Nephron (organoid): Measurements from ENCODE around the gene DNAJC15.

Experiments
- H3K27ac Mint-ChIP-seq, 3 experiments: 2 replicates each; pipeline ENCODE4 v1.8.0; 2020; ENCODE audit warnings: mixed read lengths in 3 of 3, mild to moderate bottlenecking in 2 of 3, moderate library complexity in 1 of 3
- H3K27me3 Mint-ChIP-seq: 2 replicates; pipeline ENCODE4 v1.8.0; 2021; ENCODE audit warnings: low read depth, mild to moderate bottlenecking, moderate library complexity, mixed read lengths
- H3K36me3 Mint-ChIP-seq: 2 replicates; pipeline ENCODE4 v1.8.0; 2020; ENCODE audit warnings: low read depth, mixed read lengths
- H3K4me1 Mint-ChIP-seq: 2 replicates; pipeline ENCODE4 v1.8.0; 2020; ENCODE audit warnings: mixed read lengths
- H3K4me3 Mint-ChIP-seq, 3 experiments: 2 replicates each; pipeline ENCODE4 v1.8.0; 2020; ENCODE audit warnings: mild to moderate bottlenecking in 3 of 3, mixed read lengths in 3 of 3, moderate library complexity in 2 of 3
- H3K9me3 Mint-ChIP-seq: 2 replicates; pipeline ENCODE4 v1.8.0; 2020; ENCODE audit warnings: mixed read lengths
- TF ChIP-seq, protein P1 (sequence below), 3 experiments: fragments of 200-600 bp; sonication (generic); IDR thresholded peaks; one replicate each; pipeline ENCODE4 v1.5.0; 2021; ENCODE audit warnings: antibody characterized with exemption in 3 of 3; ENCODE audit not compliant: unreplicated experiment in 3 of 3

Gene DNAJC15

DNA sequence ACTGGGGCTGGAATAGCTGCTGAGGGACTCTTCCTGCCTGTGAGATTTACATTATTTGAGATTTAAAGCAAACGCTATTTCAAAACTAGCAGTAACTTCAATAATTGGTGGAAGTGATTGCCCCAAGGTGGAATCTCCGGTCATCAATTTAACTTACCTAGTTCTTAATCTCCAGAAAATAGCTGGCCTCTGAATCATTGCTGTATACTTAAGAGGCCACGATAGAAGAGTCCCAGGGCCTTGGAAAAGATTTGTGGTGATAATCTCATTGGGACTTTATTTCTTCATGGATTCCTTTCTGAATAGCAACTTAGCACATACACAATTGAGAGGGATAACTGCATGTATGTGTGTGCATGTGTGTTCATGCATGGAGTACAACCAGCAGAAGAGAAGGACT lies 120.2 kb downstream of the DNAJC15 start:
- Mint-ChIP-seq H3K9me3 (no peaks in the 10 kb centered on the region), H3K4me1 (peaks cover 32% of the 10 kb centered on the region), H3K36me3 (no peaks in the 10 kb centered on the region), H3K27me3 (peaks cover 27% of the 10 kb centered on the region), H3K27ac (no peak overlapping the region), H3K4me3 (no peak overlapping the region)
- TF ChIP-seq, protein P1, sequence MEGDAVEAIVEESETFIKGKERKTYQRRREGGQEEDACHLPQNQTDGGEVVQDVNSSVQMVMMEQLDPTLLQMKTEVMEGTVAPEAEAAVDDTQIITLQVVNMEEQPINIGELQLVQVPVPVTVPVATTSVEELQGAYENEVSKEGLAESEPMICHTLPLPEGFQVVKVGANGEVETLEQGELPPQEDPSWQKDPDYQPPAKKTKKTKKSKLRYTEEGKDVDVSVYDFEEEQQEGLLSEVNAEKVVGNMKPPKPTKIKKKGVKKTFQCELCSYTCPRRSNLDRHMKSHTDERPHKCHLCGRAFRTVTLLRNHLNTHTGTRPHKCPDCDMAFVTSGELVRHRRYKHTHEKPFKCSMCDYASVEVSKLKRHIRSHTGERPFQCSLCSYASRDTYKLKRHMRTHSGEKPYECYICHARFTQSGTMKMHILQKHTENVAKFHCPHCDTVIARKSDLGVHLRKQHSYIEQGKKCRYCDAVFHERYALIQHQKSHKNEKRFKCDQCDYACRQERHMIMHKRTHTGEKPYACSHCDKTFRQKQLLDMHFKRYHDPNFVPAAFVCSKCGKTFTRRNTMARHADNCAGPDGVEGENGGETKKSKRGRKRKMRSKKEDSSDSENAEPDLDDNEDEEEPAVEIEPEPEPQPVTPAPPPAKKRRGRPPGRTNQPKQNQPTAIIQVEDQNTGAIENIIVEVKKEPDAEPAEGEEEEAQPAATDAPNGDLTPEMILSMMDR (IDR thresholded peaks at IDR 0.05; ENCODE audit: unreplicated experiment in 3 of 3) = no peak

DNA sequence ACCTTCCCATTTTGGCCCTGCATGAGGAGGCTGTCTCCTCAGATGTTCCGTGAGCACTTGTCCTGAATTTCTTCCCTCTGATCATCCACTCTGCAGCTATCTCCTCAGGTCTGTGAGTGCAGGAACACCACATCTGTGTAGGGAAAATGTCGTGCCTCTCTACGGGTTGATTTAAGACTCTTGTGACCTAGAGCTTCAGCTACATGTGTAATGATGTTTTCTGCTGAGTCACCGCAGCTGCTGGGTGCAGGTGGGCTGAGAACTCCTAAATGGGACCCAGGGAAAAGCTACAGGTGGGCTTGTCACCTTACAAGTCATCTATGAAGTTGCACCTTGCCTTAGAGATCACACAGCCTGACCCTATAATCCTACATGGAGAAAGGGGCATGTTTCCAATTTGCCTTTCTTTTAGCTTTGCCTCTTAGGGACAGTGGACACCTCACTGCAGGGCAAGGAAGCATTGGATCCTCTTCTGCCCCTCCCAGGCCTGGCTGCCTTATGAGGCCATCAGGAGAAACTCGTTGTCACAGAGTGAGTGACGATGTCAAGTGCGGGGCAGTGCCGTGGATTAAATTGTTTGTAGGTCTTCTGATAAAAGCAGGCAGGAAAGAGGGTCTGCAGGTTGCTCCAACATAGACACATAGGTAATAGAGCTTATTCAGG lies 122.3 kb downstream of the DNAJC15 start:
- H3K4me3 Mint-ChIP-seq = no peak overlapping the region
- H3K36me3 Mint-ChIP-seq = no peaks in the 10 kb centered on the region
- peaks cover 27% of the 10 kb centered on the region for H3K27me3 Mint-ChIP-seq
- H3K27ac Mint-ChIP-seq = no peak overlapping the region
- no peaks in the 10 kb centered on the region for H3K9me3 Mint-ChIP-seq
- H3K4me1 Mint-ChIP-seq = peaks cover 16% of the 10 kb centered on the region
- TF ChIP-seq, protein P1 (IDR thresholded peaks at IDR 0.05; ENCODE audit: unreplicated experiment in 3 of 3) = no peak

DNA sequence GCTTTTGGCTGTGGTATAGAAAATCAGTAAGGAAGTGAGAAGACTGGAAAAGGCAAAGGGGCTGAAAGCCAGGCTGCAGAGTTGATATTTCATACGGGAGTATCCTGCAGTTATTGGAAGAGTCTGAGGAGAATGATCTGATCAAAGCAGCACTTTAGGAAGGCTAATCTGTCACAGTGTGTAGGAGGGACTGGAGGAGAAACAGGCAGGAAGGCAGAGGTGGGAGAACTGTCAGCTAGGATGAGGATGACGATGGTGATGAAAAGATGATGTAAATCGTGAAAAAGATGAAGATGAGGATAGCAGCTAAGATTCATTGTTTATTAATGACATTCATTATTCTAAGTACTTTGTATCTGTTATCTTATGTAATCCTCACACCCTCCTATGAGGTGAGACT lies 123.0 kb downstream of the DNAJC15 start:
- TF ChIP-seq, protein P1 (IDR thresholded peaks at IDR 0.05; ENCODE audit: unreplicated experiment in 3 of 3) = no peak
- H3K36me3 Mint-ChIP-seq = no peaks in the 10 kb centered on the region
- H3K9me3 Mint-ChIP-seq = no peaks in the 10 kb centered on the region
- H3K4me1 Mint-ChIP-seq = peaks cover 16% of the 10 kb centered on the region
- H3K27ac Mint-ChIP-seq = no peak overlapping the region
- peaks cover 27% of the 10 kb centered on the region for H3K27me3 Mint-ChIP-seq
- H3K4me3 Mint-ChIP-seq = no peak overlapping the region

DNA sequence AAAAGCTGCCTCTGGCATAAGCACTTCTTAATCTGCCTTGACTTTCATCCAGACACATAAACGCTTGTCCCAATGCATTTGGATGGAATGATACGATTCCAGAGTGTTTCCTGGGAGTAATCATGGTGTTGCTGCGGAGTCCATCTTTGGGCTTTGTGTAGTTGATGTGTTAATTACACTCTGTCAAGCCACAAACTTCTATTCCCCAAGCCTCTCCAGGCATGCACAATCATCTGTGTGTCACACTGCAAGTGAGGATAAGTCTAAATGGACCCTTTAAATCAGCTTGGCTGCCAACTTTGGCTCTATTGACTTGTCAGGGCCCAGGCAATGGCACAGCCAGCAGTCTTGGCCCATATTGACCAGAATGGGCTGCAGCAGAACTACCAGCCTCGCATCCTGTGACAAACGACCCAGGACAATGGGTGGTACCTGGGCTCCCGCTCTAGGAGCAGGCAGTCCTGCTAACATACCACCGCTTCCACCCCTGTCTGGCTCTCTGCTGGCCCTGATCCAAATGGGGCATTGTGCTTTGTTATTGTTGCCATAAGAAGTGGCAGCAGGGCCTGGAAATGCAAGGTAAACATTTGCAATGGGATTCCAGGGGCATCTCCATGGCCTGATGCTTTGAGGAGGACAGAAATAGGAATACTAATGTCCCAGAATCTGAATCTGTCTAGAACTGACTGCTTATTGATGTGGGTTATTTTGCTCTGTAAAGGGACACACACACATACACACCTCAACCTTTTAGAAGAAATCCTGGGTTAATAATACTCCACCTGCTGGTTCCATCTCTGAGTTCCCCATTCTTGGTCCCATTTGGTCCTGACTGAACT lies 127.2 kb downstream of the DNAJC15 start:
- peaks cover 9% of the 10 kb centered on the region for H3K4me1 Mint-ChIP-seq
- TF ChIP-seq, protein P1 (IDR thresholded peaks at IDR 0.05; ENCODE audit: unreplicated experiment in 3 of 3) = no peak
- no peaks in the 10 kb centered on the region for H3K9me3 Mint-ChIP-seq
- H3K36me3 Mint-ChIP-seq = no peaks in the 10 kb centered on the region
- H3K27ac Mint-ChIP-seq = no peak overlapping the region
- no peak overlapping the region for H3K4me3 Mint-ChIP-seq
- H3K27me3 Mint-ChIP-seq = peaks cover 16% of the 10 kb centered on the region

DNA sequence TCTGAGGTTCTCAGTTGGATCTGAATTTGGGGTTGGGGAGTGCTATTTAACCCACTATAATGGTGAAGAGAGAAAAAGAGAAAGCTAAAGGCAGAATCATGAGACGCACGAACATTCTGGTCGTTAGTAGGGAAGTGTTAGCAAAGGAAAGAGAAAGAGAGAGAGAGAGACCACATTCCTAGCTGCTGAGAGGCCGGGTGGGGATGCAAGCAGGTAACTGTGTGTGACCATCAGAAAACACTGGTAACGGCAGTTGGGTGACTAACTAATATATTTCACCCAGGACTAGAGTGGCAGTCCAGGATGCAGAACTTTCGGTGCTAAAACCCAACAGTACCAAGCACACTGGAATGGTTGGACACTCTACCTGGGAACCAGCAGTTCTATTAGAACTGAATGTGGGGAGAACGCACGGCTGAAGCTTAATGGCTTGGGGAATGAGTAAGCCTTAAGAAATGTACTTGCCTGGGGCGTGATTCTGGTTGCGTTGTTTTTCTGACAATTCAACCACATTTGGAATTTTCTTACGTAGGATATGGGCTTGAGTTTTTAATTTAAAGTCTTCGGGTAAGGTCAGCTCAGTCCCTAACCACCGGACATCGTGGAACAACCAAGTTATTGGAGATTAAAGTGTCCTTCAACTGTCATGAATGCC lies 130.2 kb downstream of the DNAJC15 start:
- H3K9me3 Mint-ChIP-seq = no peaks in the 10 kb centered on the region
- peaks cover 14% of the 10 kb centered on the region for H3K4me1 Mint-ChIP-seq
- no peaks in the 10 kb centered on the region for H3K27me3 Mint-ChIP-seq
- H3K36me3 Mint-ChIP-seq = no peaks in the 10 kb centered on the region
- H3K27ac Mint-ChIP-seq = no peak overlapping the region
- H3K4me3 Mint-ChIP-seq = no peak overlapping the region
- TF ChIP-seq, protein P1 (IDR thresholded peaks at IDR 0.05; ENCODE audit: unreplicated experiment in 3 of 3) = no peak
